HepG2 (cell line): ENCODE data around the gene CORO7. TPM values are rescaled to one million over a fixed set of nuclear protein-coding genes. Genes with fewer than 3 reads are reported as not detected.

ENCODE experiments used
- ATAC-seq: fragments of 200-7000 bp; cut with Tn5 transposase; 3 replicates; pipeline ENCODE4 v1.9.1; 2020; ENCODE audit warnings: mild to moderate bottlenecking, moderate library complexity
- BruUV-seq: library from RNA; stranded (reverse); fragments of 400-500 nt; replicated peaks from 2 replicates; lab custom pipeline; 2021; lab: Mats Ljungman, UMichigan
- CTCF ChIA-PET: fragments of 300-600 bp; formaldehyde crosslinking; extraction: SDS; loops from one replicate; lab custom pipeline; 2021; ENCODE audit warnings: low total read pairs, inconsistent platforms, low intra/inter-chr PET ratio; lab: Yijun Ruan, JAX
- POLR2A ChIA-PET: fragments of 350-600 bp; sonication (Branson Sonifier 250); formaldehyde crosslinking; loops from one replicate; lab custom pipeline; 2020; ENCODE audit warnings: antibody characterized with exemption, inconsistent platforms; lab: Yijun Ruan, JAX
- DNase-seq: peaks from one replicate; pipeline ENCODE4 v3.0.0-alpha.2; 2015; ENCODE audit warnings: low spot score
- FAIRE-seq: peaks from 3 replicates; lab custom pipeline; 2011; peaks lifted over from hg19 to GRCh38; lab: Jason Lieb, UNC
- H2AFZ ChIP-seq: one replicate; pipeline ENCODE4 v1.6.1; 2011; ENCODE audit warnings: low read length, inconsistent platforms
- H3K27ac ChIP-seq: fragments of 300-600 bp; 3 replicates; pipeline ENCODE4 v1.8.0; 2011; ENCODE audit warnings: mixed run types, mild to moderate bottlenecking, mixed read lengths, low read length, inconsistent platforms; ENCODE audit not compliant: insufficient read depth; ENCODE audit errors: extremely low read length
- H3K27me3 ChIP-seq, 2 experiments: fragments of 200-600 bp in 1 of 2; 2 replicates in 1 of 2; 3 replicates in 1 of 2; pipeline versions ENCODE4 v1.6.0 to v1.8.0; 2011; ENCODE audit warnings: low read length in 2 of 2, mild to moderate bottlenecking in 2 of 2, moderate library complexity in 2 of 2, inconsistent platforms in 1 of 2; ENCODE audit not compliant: insufficient read depth in 2 of 2, control insufficient read depth in 1 of 2
- H3K36me3 ChIP-seq, 2 experiments: fragments of 200-600 bp in 1 of 2; replicated peaks in 1 of 2; 2 replicates in 1 of 2; 3 replicates in 1 of 2; pipeline versions ENCODE4 v1.5.1 to v1.8.0; 2011; ENCODE audit warnings: low read length in 2 of 2, inconsistent platforms in 1 of 2; ENCODE audit not compliant: insufficient read depth in 2 of 2, control insufficient read depth in 1 of 2
- H3K4me1 ChIP-seq: 2 replicates; pipeline ENCODE4 v1.5.1; 2012; ENCODE audit warnings: low read length, inconsistent platforms; ENCODE audit not compliant: insufficient read depth
- H3K4me2 ChIP-seq: 2 replicates; pipeline ENCODE4 v1.6.0; 2011; ENCODE audit warnings: low read depth, low read length, inconsistent platforms
- H3K4me3 ChIP-seq, 3 experiments: fragments of 200-600 bp in 1 of 3; sonication (generic), shearing (Covaris generic) in 1 of 3; replicated peaks in 1 of 3; 2 replicates each; pipeline ENCODE4 v1.5.1; 2011 to 2016; ENCODE audit warnings: low read length in 3 of 3, inconsistent platforms in 2 of 3, low read depth in 2 of 3, mild to moderate bottlenecking in 2 of 3, control low read depth in 1 of 3, mixed read lengths in 1 of 3; ENCODE audit not compliant: insufficient read depth in 1 of 3
- H3K79me2 ChIP-seq: one replicate; pipeline ENCODE4 v1.6.1; 2011; ENCODE audit warnings: low read length, inconsistent platforms; ENCODE audit not compliant: insufficient read depth
- H3K9ac ChIP-seq: 2 replicates; pipeline ENCODE4 v1.6.0; 2011; ENCODE audit warnings: mild to moderate bottlenecking, low read depth, low read length, inconsistent platforms; ENCODE audit not compliant: insufficient read depth
- H3K9me3 ChIP-seq: 2 replicates; pipeline ENCODE4 v1.5.1; 2012; ENCODE audit warnings: mild to moderate bottlenecking, low read length
- H4K20me1 ChIP-seq: 2 replicates; pipeline ENCODE4 v1.6.0; 2011; ENCODE audit warnings: inconsistent platforms, mild to moderate bottlenecking, low read length, moderate library complexity; ENCODE audit not compliant: insufficient read depth
- AHR ChIP-seq: IDR thresholded peaks from 2 replicates; pipeline ENCODE4 v1.6.1; 2018; ENCODE audit warnings: missing genetic modification reagents, missing compliant biosample characterization
- CENPBD1 ChIP-seq: sonication (generic); formaldehyde crosslinking; IDR thresholded peaks from 2 replicates; pipeline ENCODE4 v1.8.0; 2022; ENCODE audit warnings: missing genetic modification reagents, low read depth, mild to moderate bottlenecking, borderline replicate concordance
- HNF4A ChIP-seq: sonication (generic); formaldehyde crosslinking; IDR thresholded peaks from 2 replicates; pipeline ENCODE4 v1.4.0; 2020; ENCODE audit warnings: missing genetic modification reagents
- NCOA5 ChIP-seq: sonication (generic); formaldehyde crosslinking; IDR thresholded peaks from 2 replicates; pipeline ENCODE4 v1.4.0; 2020; ENCODE audit warnings: missing genetic modification reagents
- PTBP1 ChIP-seq: fragments of 200-400 bp; formaldehyde crosslinking; IDR thresholded peaks from 2 replicates; pipeline ENCODE4 v1.6.1; 2018; ENCODE audit warnings: low read length, low read depth; ENCODE audit not compliant: poor library complexity, severe bottlenecking
- RERE ChIP-seq: IDR thresholded peaks from 2 replicates; pipeline ENCODE4 v1.6.1; 2016; ENCODE audit warnings: low read depth, missing genetic modification reagents, missing compliant biosample characterization
- SAP130 ChIP-seq: IDR thresholded peaks from 2 replicates; pipeline ENCODE4 v1.6.1; 2016; ENCODE audit warnings: low read depth
- ZBTB26 ChIP-seq: IDR thresholded peaks from 2 replicates; pipeline ENCODE4 v1.6.1; 2016; ENCODE audit warnings: missing compliant biosample characterization, missing genetic modification reagents, borderline replicate concordance
- ZBTB7A ChIP-seq: sonication (generic); formaldehyde crosslinking; IDR thresholded peaks from 2 replicates; pipeline ENCODE4 v1.8.0; 2022; ENCODE audit warnings: mild to moderate bottlenecking, missing genetic modification reagents
- ZFP62 ChIP-seq: sonication (generic); formaldehyde crosslinking; IDR thresholded peaks from 2 replicates; pipeline ENCODE4 v1.4.0; 2020; ENCODE audit warnings: missing genetic modification reagents
- ZMYM3 ChIP-seq: sonication (generic); formaldehyde crosslinking; IDR thresholded peaks from 2 replicates; pipeline ENCODE4 v1.5.1; 2020; ENCODE audit warnings: mild to moderate bottlenecking, missing genetic modification reagents
- ZNF337 ChIP-seq: sonication (generic); formaldehyde crosslinking; IDR thresholded peaks from 2 replicates; pipeline ENCODE4 v1.5.1; 2020; ENCODE audit warnings: missing genetic modification reagents, low read depth, mild to moderate bottlenecking, borderline replicate concordance
- ZNF33A ChIP-seq: sonication (generic); formaldehyde crosslinking; IDR thresholded peaks from 2 replicates; pipeline ENCODE4 v1.5.1; 2020; ENCODE audit warnings: missing genetic modification reagents, mild to moderate bottlenecking, moderate library complexity, borderline replicate concordance
- ZNF34 ChIP-seq: sonication (generic); formaldehyde crosslinking; IDR thresholded peaks from 2 replicates; pipeline ENCODE4 v1.4.0; 2020; ENCODE audit warnings: mild to moderate bottlenecking, missing genetic modification reagents, borderline replicate concordance
- ZNF737 ChIP-seq: sonication (generic); formaldehyde crosslinking; IDR thresholded peaks from 2 replicates; pipeline ENCODE4 v1.5.0; 2020; ENCODE audit warnings: missing genetic modification reagents, mild to moderate bottlenecking, borderline replicate concordance
- ZNF768 ChIP-seq: sonication (generic); formaldehyde crosslinking; IDR thresholded peaks from 2 replicates; pipeline ENCODE4 v1.4.0; 2020; ENCODE audit warnings: missing genetic modification reagents
- WGBS: methylation state at CpG from one replicate; pipeline ENCODE4 v1.1.6; 2017; ENCODE audit warnings: low lambda C conversion rate; 5-methylcytosine and 5-hydroxymethylcytosine counted together
- in situ Hi-C: cut with HindIII; loops from 2 replicates; pipeline ENCODE4 v1.10.0; 2017; ENCODE audit warnings: low pct_unique_long_range_greater_than_20kb; ENCODE audit not compliant: extremely low pct_ligation_motif_present
- intact Hi-C: fragments of 100-400 bp; cut with micrococcal nuclease; formaldehyde crosslinking; loops from one replicate; pipeline ENCODE4 v1.10.0; 2022; ENCODE audit not compliant: unreplicated experiment
- polyA plus RNA-seq, 8 experiments: library from polyadenylated mRNA; depleted of rRNA in 3 of 8; stranded (reverse) in 7 of 8; unstranded in 1 of 8; fragments of >200 nt; fragmentation: Illumina TruSeq in 4 of 8; extraction: Trizol in 4 of 8; gene quantifications; 2 replicates each; pipeline versions ENCODE4 v1.2.1 to v1.2.3, GENCODE V29; 2011 to 2016; ENCODE audit warnings: low read depth in 4 of 8, missing spikeins in 1 of 8, mixed read lengths in 1 of 8; ENCODE audit not compliant: insufficient read depth in 1 of 8
- total RNA-seq, 5 experiments: library from RNA; depleted of rRNA; stranded (reverse); fragments of >200 nt; fragmentation: Illumina TruSeq; extraction: Trizol; gene quantifications; 2 replicates each; pipeline ENCODE4 v1.2.3, GENCODE V29; 2016; ENCODE audit warnings: low read depth in 1 of 5

Gene CORO7
- total and polyA plus RNA-seq, 2 of the 13 experiments (the other 11 are each of a cell fraction or from before 2014, with no cell fraction given) = 9.9 to 14.3 TPM

- H2AFZ ChIP-seq = no peak overlapping the region
- H3K79me2 ChIP-seq = no peaks in the 10 kb centered on the region
- H3K27ac ChIP-seq = no peak overlapping the region
- ATAC-seq (peak; percentile 11), FAIRE-seq (no peak), DNase-seq (no peak)
- H3K27me3 ChIP-seq = peaks cover 0 to 38% of the 10 kb centered on the region in 2 experiments; a peak in 2 of 5 replicates
- H3K9ac ChIP-seq = no peak overlapping the region
- H3K4me3 ChIP-seq = peak overlapping the region in 2 of 3 experiments; percentile 27 to 70; a peak in 3 of 6 replicates
- no CpG with 5 or more reads among the region's 30 CpGs for WGBS
- H3K4me1 ChIP-seq = peaks cover 84% of the 10 kb centered on the region
- ChIA-PET POLR2A (interaction anchor here (1.0 to 2.5 kb wide), 4 partner anchors 8 to 51 kb away, joined by 3 to 11 read pairs (median 6); partner anchors contain the start of gene TFAP4), CTCF (no interaction called here)
- intact Hi-C loops = no loop called here
- peak overlapping the region; percentile 95 for H3K4me2 ChIP-seq
- in situ Hi-C loops = loop anchor here (5.0 to 10.0 kb wide), 2 partner anchors 48 to 115 kb away; partner anchors contain the start of gene TFAP4
- BruUV-seq = no TSS peak
- no peaks in the 10 kb centered on the region for H3K9me3 ChIP-seq
- no peaks in the 10 kb centered on the region for H4K20me1 ChIP-seq
- no peaks in the 10 kb centered on the region for H3K36me3 ChIP-seq
- TF ChIP-seq ZBTB7A (CRISPR knock-in tag) (0 out of 2 replicates have a peak, but pooled peaks have one; percentile 24), ZNF337 (CRISPR knock-in tag) (no peak), SAP130 (CRISPR knock-in tag) (no peak), CENPBD1 (CRISPR knock-in tag) (no peak), ZFP62 (CRISPR knock-in tag) (no peak), ZMYM3 (CRISPR knock-in tag) (no peak), ZNF737 (CRISPR knock-in tag) (no peak), HNF4A (CRISPR knock-in tag) (peak; percentile 14; the same call in 1 of the 2 replicates), NCOA5 (no peak), ZNF768 (peak; percentile 2; the same call in 1 of the 2 replicates), ZNF33A (CRISPR knock-in tag) (no peak), ZNF34 (CRISPR knock-in tag) (no peak), ZBTB26 (CRISPR knock-in tag) (no peak), PTBP1 (no peak), RERE (CRISPR knock-in tag) (no peak), AHR (CRISPR knock-in tag) (no peak)
Measured at GRCh38 chr16:4322121-4323052, 94.0 kb downstream of the CORO7 start.
